ENCODE measurements around the gene DNAJC27.

DNA sequence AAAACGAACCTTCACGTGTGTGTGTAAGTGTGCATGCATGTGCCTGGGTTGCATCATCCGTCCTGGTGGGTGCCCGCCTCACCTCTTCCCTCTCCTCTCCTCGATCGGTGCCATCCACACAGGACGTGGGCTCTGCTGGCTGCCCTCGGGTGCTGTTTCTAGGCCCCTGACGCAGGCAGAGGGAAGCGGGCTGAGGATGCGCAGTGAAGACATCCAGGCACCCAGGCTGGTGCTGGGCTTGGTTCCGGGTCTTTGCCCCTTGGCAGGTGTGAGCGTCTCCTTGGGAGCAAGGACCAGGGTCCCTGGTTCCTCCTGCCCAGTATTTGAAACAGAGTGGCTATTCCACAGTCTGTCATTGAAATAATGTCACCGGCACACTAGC lies 45.5 kb downstream of the DNAJC27 start:
- TF ChIP-seq POLR2A (IDR thresholded peaks at IDR 0.05), result no peak
- TF ChIP-seq, protein P1, sequence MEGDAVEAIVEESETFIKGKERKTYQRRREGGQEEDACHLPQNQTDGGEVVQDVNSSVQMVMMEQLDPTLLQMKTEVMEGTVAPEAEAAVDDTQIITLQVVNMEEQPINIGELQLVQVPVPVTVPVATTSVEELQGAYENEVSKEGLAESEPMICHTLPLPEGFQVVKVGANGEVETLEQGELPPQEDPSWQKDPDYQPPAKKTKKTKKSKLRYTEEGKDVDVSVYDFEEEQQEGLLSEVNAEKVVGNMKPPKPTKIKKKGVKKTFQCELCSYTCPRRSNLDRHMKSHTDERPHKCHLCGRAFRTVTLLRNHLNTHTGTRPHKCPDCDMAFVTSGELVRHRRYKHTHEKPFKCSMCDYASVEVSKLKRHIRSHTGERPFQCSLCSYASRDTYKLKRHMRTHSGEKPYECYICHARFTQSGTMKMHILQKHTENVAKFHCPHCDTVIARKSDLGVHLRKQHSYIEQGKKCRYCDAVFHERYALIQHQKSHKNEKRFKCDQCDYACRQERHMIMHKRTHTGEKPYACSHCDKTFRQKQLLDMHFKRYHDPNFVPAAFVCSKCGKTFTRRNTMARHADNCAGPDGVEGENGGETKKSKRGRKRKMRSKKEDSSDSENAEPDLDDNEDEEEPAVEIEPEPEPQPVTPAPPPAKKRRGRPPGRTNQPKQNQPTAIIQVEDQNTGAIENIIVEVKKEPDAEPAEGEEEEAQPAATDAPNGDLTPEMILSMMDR (IDR thresholded peaks at IDR 0.05), result no peak

Data from upper lobe of left lung (tissue), 4 donors.